ENCODE data around the gene ZNF892. TPM values are rescaled to one million over a fixed set of nuclear protein-coding genes. Genes with fewer than 3 reads are reported as not detected.
"Not testable (repeated sequence)": the region's sequence is repeated elsewhere in the genome, so short reads cannot be mapped to it uniquely, and the experiment has no call there.

Gene ZNF892
- polyA plus RNA-seq, 6 donors from 2014 or later = 0.25 to 1.3 (median 0.58) TPM; not detected in 1

DNA sequence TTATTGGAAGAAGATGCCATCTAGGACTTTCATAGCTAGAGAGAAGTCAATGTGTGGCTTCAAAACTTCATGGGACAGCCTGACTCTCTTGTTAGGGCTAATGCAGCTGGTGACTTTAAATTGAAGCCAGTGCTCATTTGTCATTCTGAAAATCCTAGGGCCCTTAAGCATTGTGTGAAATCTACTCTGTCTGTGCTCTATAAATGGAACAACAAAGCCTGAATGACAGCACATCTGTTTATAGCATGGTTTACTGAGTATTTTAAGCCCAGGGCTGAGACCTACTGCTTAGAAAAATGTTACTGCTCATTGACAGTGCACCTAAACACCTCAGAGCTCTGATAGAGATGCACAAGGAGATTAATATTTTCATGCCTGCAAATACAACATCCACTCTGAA, 30.8 kb downstream of the ZNF892 start:
- Mint-ChIP-seq H3K27ac (no peak overlapping the region), H3K4me1 (no peaks in the 10 kb centered on the region), H3K27me3 (no peaks in the 10 kb centered on the region), H3K4me3 (no peak overlapping the region), H3K36me3 (peaks cover 17 to 32% of the 10 kb centered on the region in 2 donors), H3K9me3 (peaks cover 11 to 68% (median 35%) of the 10 kb centered on the region in 7 donors)
- DNase-seq = no peak
- ATAC-seq (ENCODE audit: low read depth in 2 of 2) = no peak

DNA sequence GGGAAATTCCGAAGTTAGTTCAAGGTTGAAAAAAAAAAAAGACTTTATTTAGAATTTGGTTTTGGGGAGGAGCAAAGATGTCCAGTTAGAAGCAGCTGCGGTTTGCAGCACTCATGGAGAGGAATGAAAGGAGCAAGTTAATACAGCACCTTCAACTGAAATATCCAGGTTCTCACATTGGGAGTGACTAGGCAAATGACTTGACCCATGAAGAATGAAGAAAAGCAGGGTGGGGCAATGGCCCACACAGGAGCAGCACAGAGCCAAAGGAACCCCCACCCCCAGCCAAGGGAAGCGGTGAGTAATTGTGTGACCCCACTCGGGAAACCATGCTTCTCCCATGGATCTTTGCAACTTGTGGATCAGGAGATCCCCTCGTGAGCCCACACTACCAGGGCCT, 32.8 kb downstream of the ZNF892 start:
- DNase-seq (no peak), ATAC-seq (ENCODE audit: low read depth in 2 of 2) (no peak)
- Mint-ChIP-seq H3K27ac (no peak overlapping the region), H3K27me3 (peaks cover 0 to 5% (median 0%) of the 10 kb centered on the region in 3 donors), H3K9me3 (peaks cover 17 to 64% (median 40%) of the 10 kb centered on the region in 7 donors), H3K4me3 (peak overlapping the region in 1 of 8 donors; percentile 47), H3K36me3 (peaks cover 23 to 25% of the 10 kb centered on the region in 2 donors), H3K4me1 (no peaks in the 10 kb centered on the region)

- H3K4me3 Mint-ChIP-seq = no peak overlapping the region
- peaks cover 18 to 66% (median 42%) of the 10 kb centered on the region in 7 donors for H3K9me3 Mint-ChIP-seq
- H3K27me3 Mint-ChIP-seq = peaks cover 0 to 6% (median 0%) of the 10 kb centered on the region in 3 donors
- H3K36me3 Mint-ChIP-seq = peaks cover 25% of the 10 kb centered on the region in 2 donors
- ATAC-seq (ENCODE audit: low read depth in 2 of 2) (no peak), DNase-seq (no peak)
- no peaks in the 10 kb centered on the region for H3K4me1 Mint-ChIP-seq
- H3K27ac Mint-ChIP-seq = no peak overlapping the region
Observed at GRCh38 chr2:95240556-95240955, 33.2 kb downstream of the ZNF892 start.

DNA sequence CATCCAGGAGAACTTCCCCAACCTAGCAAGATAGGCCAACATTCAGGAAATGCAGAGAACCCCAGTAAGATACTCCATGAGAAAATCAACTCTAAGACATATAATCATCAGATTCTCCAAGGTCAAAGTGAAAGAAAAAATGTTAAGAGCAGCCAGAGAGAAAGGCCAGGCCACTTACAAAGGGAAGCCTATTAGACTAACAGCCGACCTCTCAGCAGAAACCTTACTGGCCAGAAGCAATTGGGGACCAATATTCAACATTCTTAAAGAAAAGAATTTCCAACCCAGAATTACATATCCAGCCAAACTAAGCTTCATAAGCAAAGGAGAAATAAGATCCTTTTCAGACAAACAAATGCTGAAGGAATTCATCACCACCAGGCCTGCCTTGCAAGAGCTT, 34.8 kb downstream of the ZNF892 start:
- peaks cover 20 to 25% of the 10 kb centered on the region in 2 donors for H3K36me3 Mint-ChIP-seq
- H3K27me3 Mint-ChIP-seq = peaks cover 0 to 13% (median 0%) of the 10 kb centered on the region in 3 donors
- not testable (repeated sequence) for DNase-seq; H3K4me1 Mint-ChIP-seq; ATAC-seq (ENCODE audit: low read depth in 2 of 2); H3K27ac Mint-ChIP-seq; H3K4me3 Mint-ChIP-seq
- H3K9me3 Mint-ChIP-seq = peaks cover 18 to 70% (median 49%) of the 10 kb centered on the region in 7 donors

Other genes starting within 250 kb of the ZNF892 start
- gene MAL, start 181.8 kb upstream of the ZNF892 start, polyA plus RNA-seq (ENCODE audit: low read depth in 6 of 6) = 1 to 10 TPM in 2 of 6 donors, under 1 TPM in 2, not detected in 2; 0.41 to 1.1 (median 0.75) TPM
- 10 to 100 TPM; 28.5 to 48.2 (median 35.3) TPM for gene MRPS5, start 85.7 kb upstream of the ZNF892 start, polyA plus RNA-seq (ENCODE audit: low read depth in 6 of 6)
- 10 to 100 TPM in 3 of 6 donors, 1 to 10 TPM in 3; 6.7 to 11.2 (median 8.9) TPM for gene ZNF514, start 47.7 kb upstream of the ZNF892 start, polyA plus RNA-seq (ENCODE audit: low read depth in 6 of 6)
- gene ZNF2, start 41.7 kb upstream of the ZNF892 start, polyA plus RNA-seq (ENCODE audit: low read depth in 6 of 6) = 1 to 10 TPM; 2.4 to 7.3 (median 3.4) TPM
- gene PROM2, start 66.9 kb downstream of the ZNF892 start, polyA plus RNA-seq (ENCODE audit: low read depth in 6 of 6) = not detected
- gene KCNIP3, start 89.8 kb downstream of the ZNF892 start, polyA plus RNA-seq (ENCODE audit: low read depth in 6 of 6) = not detected
- gene FAHD2A, start 195.2 kb downstream of the ZNF892 start, polyA plus RNA-seq (ENCODE audit: low read depth in 6 of 6) = 10 to 100 TPM in 4 of 6 donors, 1 to 10 TPM in 2; 6.7 to 29.3 (median 11.1) TPM